HepG2 (cell line): ENCODE measurements around the gene CYP11A1. TPM values are rescaled to one million over a fixed set of nuclear protein-coding genes. Genes with fewer than 3 reads are reported as not detected.
A peak's percentile ranks its signal among the peaks of the same experiment; 100 is the strongest.

Experiments
- CBX5 ChIP-seq: sonication (generic); formaldehyde crosslinking; IDR thresholded peaks from 2 replicates; pipeline ENCODE4 v1.4.0; 2020; ENCODE audit warnings: missing genetic modification reagents, borderline replicate concordance
- ERF ChIP-seq: IDR thresholded peaks from 2 replicates; pipeline ENCODE4 v1.6.1; 2018; ENCODE audit warnings: missing biosample characterization, missing genetic modification reagents
- GABPB1 ChIP-seq: IDR thresholded peaks from 2 replicates; pipeline ENCODE4 v1.6.1; 2016; ENCODE audit warnings: mild to moderate bottlenecking, missing genetic modification reagents, moderate library complexity, missing compliant biosample characterization
- HOXA5 ChIP-seq: sonication (generic); formaldehyde crosslinking; IDR thresholded peaks from 2 replicates; pipeline ENCODE4 v1.4.0; 2020; ENCODE audit warnings: missing genetic modification reagents
- IKZF5 ChIP-seq: IDR thresholded peaks from 2 replicates; pipeline ENCODE4 v1.6.1; 2018; ENCODE audit warnings: missing genetic modification reagents, mild to moderate bottlenecking, missing compliant biosample characterization
- NFE2L2 ChIP-seq: fragments of 150-350 bp; IDR thresholded peaks from 2 replicates; pipeline ENCODE4 v1.6.1; 2014; ENCODE audit warnings: low read length
- PATZ1 ChIP-seq: sonication (generic); formaldehyde crosslinking; IDR thresholded peaks from 2 replicates; pipeline ENCODE4 v1.4.0; 2020; ENCODE audit warnings: missing genetic modification reagents
- PRPF4 ChIP-seq: fragments of 200-400 bp; formaldehyde crosslinking; IDR thresholded peaks from 2 replicates; pipeline ENCODE4 v1.6.1; 2016; ENCODE audit warnings: low read length, low read depth; ENCODE audit not compliant: poor library complexity, severe bottlenecking
- TEF ChIP-seq: sonication (generic); formaldehyde crosslinking; IDR thresholded peaks from 2 replicates; pipeline ENCODE4 v1.5.0; 2020; ENCODE audit warnings: missing genetic modification reagents
- TRAFD1 ChIP-seq: sonication (generic); formaldehyde crosslinking; IDR thresholded peaks from 2 replicates; pipeline ENCODE4 v1.5.1; 2020; ENCODE audit warnings: missing genetic modification reagents, mild to moderate bottlenecking, borderline replicate concordance
- ZFP90 ChIP-seq: sonication (generic); formaldehyde crosslinking; IDR thresholded peaks from 2 replicates; pipeline ENCODE4 v1.8.0; 2022; ENCODE audit warnings: missing genetic modification reagents, mild to moderate bottlenecking, inconsistent platforms, borderline replicate concordance
- ZMYM3 ChIP-seq: sonication (generic); formaldehyde crosslinking; IDR thresholded peaks from 2 replicates; pipeline ENCODE4 v1.5.1; 2020; ENCODE audit warnings: mild to moderate bottlenecking, missing genetic modification reagents
- ZNF136 ChIP-seq: sonication (generic); formaldehyde crosslinking; IDR thresholded peaks from 2 replicates; pipeline ENCODE4 v1.8.1; 2022; ENCODE audit warnings: low read depth, mild to moderate bottlenecking, moderate library complexity, missing genetic modification reagents
- ZNF253 ChIP-seq: sonication (generic); formaldehyde crosslinking; IDR thresholded peaks from 2 replicates; pipeline ENCODE4 v1.8.0; 2022; ENCODE audit warnings: mild to moderate bottlenecking, missing genetic modification reagents, borderline replicate concordance
- polyA plus RNA-seq, 8 experiments: library from polyadenylated mRNA; depleted of rRNA in 3 of 8; stranded (reverse) in 7 of 8; unstranded in 1 of 8; fragments of >200 nt; fragmentation: Illumina TruSeq in 4 of 8; extraction: Trizol in 4 of 8; gene quantifications; 2 replicates each; pipeline versions ENCODE4 v1.2.1 to v1.2.3, GENCODE V29; 2011 to 2016; ENCODE audit warnings: low read depth in 4 of 8, missing spikeins in 1 of 8, mixed read lengths in 1 of 8; ENCODE audit not compliant: insufficient read depth in 1 of 8
- total RNA-seq, 5 experiments: library from RNA; depleted of rRNA; stranded (reverse); fragments of >200 nt; fragmentation: Illumina TruSeq; extraction: Trizol; gene quantifications; 2 replicates each; pipeline ENCODE4 v1.2.3, GENCODE V29; 2016; ENCODE audit warnings: low read depth in 1 of 5
- TF ChIP-seq, protein P1 (sequence below): sonication (generic); formaldehyde crosslinking; IDR thresholded peaks from 2 replicates; pipeline ENCODE4 v1.4.0; 2020; ENCODE audit warnings: mild to moderate bottlenecking, missing genetic modification reagents, borderline replicate concordance

The CYP11A1 gene
- total and polyA plus RNA-seq, 2 of the 13 experiments (the other 11 are each of a cell fraction or from before 2014, with no cell fraction given) = 0.66 to 0.92 TPM

DNA sequence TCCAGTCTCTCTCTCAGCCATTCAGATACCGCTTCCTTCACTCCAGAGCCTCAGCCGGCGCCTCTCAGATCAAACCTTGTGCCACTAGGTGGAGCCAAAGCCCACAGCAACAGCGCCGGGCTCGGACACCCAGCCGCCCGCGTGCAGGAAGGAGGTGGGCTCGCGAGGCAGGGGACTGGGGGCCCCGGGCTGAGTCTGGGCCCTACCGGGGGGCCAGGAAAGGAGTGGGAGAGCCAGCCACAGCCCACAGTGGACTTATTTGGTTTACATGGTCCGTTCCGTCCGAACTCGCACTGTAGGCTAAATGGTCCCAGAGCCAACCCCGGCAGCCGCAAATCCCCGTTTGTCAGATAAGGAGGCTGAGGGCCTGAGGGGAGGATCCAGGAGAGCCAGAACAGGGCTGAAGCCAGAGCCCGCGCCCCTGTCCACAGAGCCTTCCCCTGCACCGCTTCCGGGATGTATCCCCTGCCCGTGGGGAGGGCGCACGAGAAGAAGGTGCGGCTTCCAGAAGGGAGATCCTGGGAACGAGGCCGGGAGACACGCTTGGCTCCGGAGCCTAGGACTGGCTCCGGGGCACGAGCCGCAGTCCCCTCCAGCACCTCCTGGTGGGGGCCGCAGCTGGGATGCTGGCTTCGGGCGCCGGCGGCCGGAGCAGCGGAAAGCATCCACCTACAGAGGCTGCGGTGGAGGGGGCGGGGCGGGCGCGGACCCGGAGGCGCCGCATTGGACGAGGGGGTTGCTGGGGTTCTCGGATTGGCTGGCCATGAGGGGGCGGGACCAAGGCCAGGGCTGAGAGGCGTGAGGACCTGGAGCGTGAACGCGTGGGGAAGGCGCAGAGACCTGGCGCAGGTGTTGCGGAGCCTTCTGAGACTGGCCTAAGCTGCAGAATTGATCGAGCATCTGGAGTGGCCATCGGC is 6.5 kb upstream of the CYP11A1 start (continued):
- TF ChIP-seq TRAFD1 (CRISPR knock-in tag) (no peak), CBX5 (CRISPR knock-in tag) (0 out of 2 replicates have a peak, but pooled peaks have one; percentile 8), GABPB1 (CRISPR knock-in tag) (peak; percentile 67; the same call in 1 of the 2 replicates), PATZ1 (CRISPR knock-in tag) (peak; percentile 32; the same call in 1 of the 2 replicates), IKZF5 (CRISPR knock-in tag) (no peak; the same call in 1 of the 2 replicates), ZNF253 (CRISPR knock-in tag) (no peak), PRPF4 (no peak), ZMYM3 (CRISPR knock-in tag) (no peak), ZNF136 (CRISPR knock-in tag) (0 out of 2 replicates have a peak, but pooled peaks have one; percentile 30), NFE2L2 (no peak), ERF (CRISPR knock-in tag) (peak; percentile 36; the same call in 1 of the 2 replicates), ZFP90 (CRISPR knock-in tag) (peak; percentile 48; the same call in 1 of the 2 replicates), HOXA5 (0 out of 2 replicates have a peak, but pooled peaks have one; percentile 39), TEF (no peak)
- TF ChIP-seq, protein P1, sequence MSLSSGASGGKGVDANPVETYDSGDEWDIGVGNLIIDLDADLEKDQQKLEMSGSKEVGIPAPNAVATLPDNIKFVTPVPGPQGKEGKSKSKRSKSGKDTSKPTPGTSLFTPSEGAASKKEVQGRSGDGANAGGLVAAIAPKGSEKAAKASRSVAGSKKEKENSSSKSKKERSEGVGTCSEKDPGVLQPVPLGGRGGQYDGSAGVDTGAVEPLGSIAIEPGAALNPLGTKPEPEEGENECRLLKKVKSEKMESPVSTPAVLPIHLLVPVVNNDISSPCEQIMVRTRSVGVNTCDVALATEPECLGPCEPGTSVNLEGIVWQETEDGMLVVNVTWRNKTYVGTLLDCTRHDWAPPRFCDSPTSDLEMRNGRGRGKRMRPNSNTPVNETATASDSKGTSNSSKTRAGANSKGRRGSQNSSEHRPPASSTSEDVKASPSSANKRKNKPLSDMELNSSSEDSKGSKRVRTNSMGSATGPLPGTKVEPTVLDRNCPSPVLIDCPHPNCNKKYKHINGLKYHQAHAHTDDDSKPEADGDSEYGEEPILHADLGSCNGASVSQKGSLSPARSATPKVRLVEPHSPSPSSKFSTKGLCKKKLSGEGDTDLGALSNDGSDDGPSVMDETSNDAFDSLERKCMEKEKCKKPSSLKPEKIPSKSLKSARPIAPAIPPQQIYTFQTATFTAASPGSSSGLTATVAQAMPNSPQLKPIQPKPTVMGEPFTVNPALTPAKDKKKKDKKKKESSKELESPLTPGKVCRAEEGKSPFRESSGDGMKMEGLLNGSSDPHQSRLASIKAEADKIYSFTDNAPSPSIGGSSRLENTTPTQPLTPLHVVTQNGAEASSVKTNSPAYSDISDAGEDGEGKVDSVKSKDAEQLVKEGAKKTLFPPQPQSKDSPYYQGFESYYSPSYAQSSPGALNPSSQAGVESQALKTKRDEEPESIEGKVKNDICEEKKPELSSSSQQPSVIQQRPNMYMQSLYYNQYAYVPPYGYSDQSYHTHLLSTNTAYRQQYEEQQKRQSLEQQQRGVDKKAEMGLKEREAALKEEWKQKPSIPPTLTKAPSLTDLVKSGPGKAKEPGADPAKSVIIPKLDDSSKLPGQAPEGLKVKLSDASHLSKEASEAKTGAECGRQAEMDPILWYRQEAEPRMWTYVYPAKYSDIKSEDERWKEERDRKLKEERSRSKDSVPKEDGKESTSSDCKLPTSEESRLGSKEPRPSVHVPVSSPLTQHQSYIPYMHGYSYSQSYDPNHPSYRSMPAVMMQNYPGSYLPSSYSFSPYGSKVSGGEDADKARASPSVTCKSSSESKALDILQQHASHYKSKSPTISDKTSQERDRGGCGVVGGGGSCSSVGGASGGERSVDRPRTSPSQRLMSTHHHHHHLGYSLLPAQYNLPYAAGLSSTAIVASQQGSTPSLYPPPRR (CRISPR knock-in tag) = 0 out of 2 replicates have a peak, but pooled peaks have one; percentile 38
